KMS-11 (cell line): ENCODE measurements around the gene GPC1.

ENCODE experiments used
- H2AFZ ChIP-seq: fragments of 200-600 bp; sonication (generic); 2 replicates; pipeline ENCODE4 v1.6.1; 2016; ENCODE audit warnings: antibody characterized with exemption, mixed run types, low read depth
- H3K27ac ChIP-seq: fragments of 200-600 bp; sonication (generic); 2 replicates; pipeline ENCODE4 v1.6.1; 2016; ENCODE audit warnings: mild to moderate bottlenecking, mixed run types
- H3K27me3 ChIP-seq: fragments of 200-600 bp; sonication (generic); 2 replicates; pipeline ENCODE4 v1.6.1; 2017; ENCODE audit warnings: mild to moderate bottlenecking, low read depth, mixed run types, moderate library complexity; ENCODE audit not compliant: insufficient read depth
- H3K36me3 ChIP-seq: fragments of 200-600 bp; sonication (generic); 2 replicates; pipeline ENCODE4 v1.6.1; 2017; ENCODE audit warnings: mild to moderate bottlenecking, mixed run types; ENCODE audit not compliant: insufficient read depth
- H3K4me1 ChIP-seq: fragments of 200-600 bp; sonication (generic); 2 replicates; pipeline ENCODE4 v1.6.1; 2016; ENCODE audit warnings: mild to moderate bottlenecking, low read depth, mixed run types; ENCODE audit not compliant: poor library complexity, severe bottlenecking
- H3K4me2 ChIP-seq: fragments of 200-600 bp; sonication (generic); 2 replicates; pipeline ENCODE4 v1.7.0; 2016; ENCODE audit warnings: mild to moderate bottlenecking, mixed run types
- H3K4me3 ChIP-seq: fragments of 200-600 bp; sonication (generic); IDR thresholded peaks from 2 replicates; pipeline ENCODE4 v1.6.1; 2017; ENCODE audit warnings: low read depth, low read length, mixed read lengths; ENCODE audit not compliant: insufficient read depth
- H3K79me2 ChIP-seq: fragments of 200-600 bp; sonication (generic); 2 replicates; pipeline ENCODE4 v1.6.1; 2016; ENCODE audit warnings: low read depth, mixed run types; ENCODE audit not compliant: insufficient read depth
- H3K9ac ChIP-seq: fragments of 200-600 bp; sonication (generic); 2 replicates; pipeline ENCODE4 v1.6.1; 2016; ENCODE audit warnings: mild to moderate bottlenecking, mixed run types
- H4K20me1 ChIP-seq: fragments of 200-600 bp; sonication (generic); 2 replicates; pipeline ENCODE4 v1.6.1; 2016; ENCODE audit warnings: mild to moderate bottlenecking, mixed run types; ENCODE audit not compliant: insufficient read depth
- CTCF ChIP-seq: fragments of 200-600 bp; sonication (generic); conservative IDR thresholded peaks from 2 replicates; pipeline ENCODE4 v1.6.1; 2017; ENCODE audit warnings: low read depth, mild to moderate bottlenecking, antibody characterized with exemption, low read length, moderate library complexity, mixed read lengths

GPC1 gene

GRCh38 chr2:240467149-240467642 is 31.7 kb downstream of the GPC1 start:
- Histone ChIP-seq H4K20me1 (no peaks in the 10 kb centered on the region), H3K4me3 (no peak overlapping the region), H3K36me3 (no peaks in the 10 kb centered on the region), H3K27ac (no peak overlapping the region), H3K4me2 (no peak overlapping the region), H3K27me3 (no peaks in the 10 kb centered on the region), H3K4me1 (no peaks in the 10 kb centered on the region), H3K79me2 (no peaks in the 10 kb centered on the region), H3K9ac (no peak overlapping the region), H2AFZ (no peak overlapping the region)
- TF ChIP-seq CTCF, result no peak

- no peak overlapping the region for H3K4me3 ChIP-seq
- no peak overlapping the region for H3K9ac ChIP-seq
- H3K4me1 ChIP-seq, result no peaks in the 10 kb centered on the region
- no peaks in the 10 kb centered on the region for H3K79me2 ChIP-seq
- H3K36me3 ChIP-seq, result no peaks in the 10 kb centered on the region
- H3K27ac ChIP-seq, result no peak overlapping the region
- H3K4me2 ChIP-seq, result no peak overlapping the region
- TF ChIP-seq CTCF, result no peak
- no peaks in the 10 kb centered on the region for H4K20me1 ChIP-seq
- no peak overlapping the region for H2AFZ ChIP-seq
- H3K27me3 ChIP-seq, result no peaks in the 10 kb centered on the region
These were observed 32.3 kb downstream of the GPC1 start for GRCh38 chr2:240467659-240468302.

GRCh38 chr2:240468303-240469238 is 33.1 kb downstream of the GPC1 start:
- H3K27ac ChIP-seq, result no peak overlapping the region
- no peak for TF ChIP-seq CTCF
- H3K9ac ChIP-seq, result no peak overlapping the region
- no peaks in the 10 kb centered on the region for H3K36me3 ChIP-seq
- no peak overlapping the region for H2AFZ ChIP-seq
- no peak overlapping the region for H3K4me2 ChIP-seq
- no peak overlapping the region for H3K4me3 ChIP-seq
- no peaks in the 10 kb centered on the region for H3K27me3 ChIP-seq
- no peaks in the 10 kb centered on the region for H3K79me2 ChIP-seq
- H4K20me1 ChIP-seq, result no peaks in the 10 kb centered on the region
- H3K4me1 ChIP-seq, result no peaks in the 10 kb centered on the region

- no peak for TF ChIP-seq CTCF
- Histone ChIP-seq H3K4me3 (no peak overlapping the region), H3K9ac (no peak overlapping the region), H3K27ac (no peak overlapping the region), H3K27me3 (no peaks in the 10 kb centered on the region), H3K79me2 (no peaks in the 10 kb centered on the region), H3K36me3 (no peaks in the 10 kb centered on the region), H3K4me1 (no peaks in the 10 kb centered on the region), H4K20me1 (no peaks in the 10 kb centered on the region), H2AFZ (no peak overlapping the region), H3K4me2 (no peak overlapping the region)
These were observed 33.8 kb downstream of the GPC1 start for GRCh38 chr2:240469239-240469636.
